Esophagus squamous epithelium (tissue), 4 donors: ENCODE results near the gene ATRNL1.

Experiments
- CTCF ChIP-seq, 6 experiments: fragments of 450-650 bp in 4 of 6; fragments of 200-600 bp in 2 of 6; sonication (generic) in 2 of 6; IDR thresholded peaks; one replicate each; pipeline ENCODE4 v1.5.1; 2016 to 2019; ENCODE audit warnings: antibody characterized with exemption in 6 of 6, mild to moderate bottlenecking in 4 of 6, moderate library complexity in 4 of 6
- POLR2A ChIP-seq, 4 donors: fragments of 450-650 bp; IDR thresholded peaks; one replicate each; pipeline ENCODE4 v1.6.1; 2017; ENCODE audit warnings: antibody characterized with exemption in 4 of 4, mild to moderate bottlenecking in 4 of 4, moderate library complexity in 3 of 4

- TF ChIP-seq POLR2A (IDR thresholded peaks at IDR 0.05) (no peak), CTCF (IDR thresholded peaks at IDR 0.05) (no peak)
Measured at GRCh38 chr10:115059301-115059898, 33.8 kb upstream of the ATRNL1 start.
